Activated CD4-positive, alpha-beta memory T cell treated with anti-CD3 and anti-CD28 coated beads for 36 hours (primary cell): ENCODE measurements around the gene FAM83D. TPM values are rescaled to one million over a fixed set of nuclear protein-coding genes. Genes with fewer than 3 reads are reported as not detected.

Experiments
- CTCF ChIA-PET: fragments of 350-600 bp; sonication (Branson Sonifier 250); formaldehyde crosslinking; loops from one replicate; lab custom pipeline; 2021; ENCODE audit warnings: antibody characterized with exemption, inconsistent platforms; lab: Charles Lee
- POLR2A ChIA-PET: fragments of 350-600 bp; sonication (Branson Sonifier 250); formaldehyde crosslinking; loops from one replicate; lab custom pipeline; 2021; ENCODE audit warnings: antibody characterized with exemption; lab: Charles Lee
- DNase-seq: peaks from one replicate; pipeline ENCODE4 v3.0.0-alpha.2; 2020
- H3K27ac Mint-ChIP-seq: one replicate; pipeline ENCODE4 v1.8.0; 2021; ENCODE audit warnings: mixed read lengths
- H3K27me3 Mint-ChIP-seq: one replicate; pipeline ENCODE4 v1.8.0; 2021; ENCODE audit warnings: mixed read lengths
- H3K36me3 Mint-ChIP-seq: one replicate; pipeline ENCODE4 v1.8.0; 2021; ENCODE audit warnings: mixed read lengths
- H3K4me1 Mint-ChIP-seq: one replicate; pipeline ENCODE4 v1.8.0; 2021; ENCODE audit warnings: low read depth, mixed read lengths
- H3K4me3 Mint-ChIP-seq: one replicate; pipeline ENCODE4 v1.8.0; 2021; ENCODE audit warnings: mild to moderate bottlenecking, mixed read lengths
- H3K9me3 Mint-ChIP-seq: one replicate; pipeline ENCODE4 v1.8.0; 2021; ENCODE audit warnings: mixed read lengths
- intact Hi-C: fragments of 100-400 bp; cut with micrococcal nuclease; formaldehyde crosslinking; loops from one replicate; pipeline ENCODE4 v1.15.1; 2023
- total RNA-seq, 2 experiments: library from RNA; stranded (reverse); gene quantifications; one replicate each; pipeline ENCODE4 v1.2.3, GENCODE V29; 2021

FAM83D gene
- total RNA-seq, 2 experiments from 2014 or later, result 11.1 to 11.2 TPM

- CTCF ChIA-PET, result no interaction called here
- peaks cover 8% of the 10 kb centered on the region for H3K36me3 Mint-ChIP-seq
- POLR2A ChIA-PET, result no interaction called here
- no peak overlapping the region for H3K4me3 Mint-ChIP-seq
- H3K27ac Mint-ChIP-seq, result no peak overlapping the region
- intact Hi-C loops, result no loop called here
- no peaks in the 10 kb centered on the region for H3K4me1 Mint-ChIP-seq
- H3K27me3 Mint-ChIP-seq, result no peaks in the 10 kb centered on the region
- no peak for DNase-seq
- H3K9me3 Mint-ChIP-seq, result no peaks in the 10 kb centered on the region
Measured at GRCh38 chr20:38937978-38938473, 11.8 kb downstream of the FAM83D start.

- Mint-ChIP-seq H3K4me1 (no peaks in the 10 kb centered on the region), H3K36me3 (peaks cover 8% of the 10 kb centered on the region), H3K9me3 (no peaks in the 10 kb centered on the region), H3K27me3 (no peaks in the 10 kb centered on the region), H3K4me3 (no peak overlapping the region), H3K27ac (no peak overlapping the region)
- ChIA-PET CTCF (no interaction called here), POLR2A (no interaction called here)
- intact Hi-C loops, result no loop called here
- DNase-seq, result no peak
Measured at GRCh38 chr20:38939686-38940085, 13.5 kb downstream of the FAM83D start.

- no peaks in the 10 kb centered on the region for H3K27me3 Mint-ChIP-seq
- H3K9me3 Mint-ChIP-seq, result no peaks in the 10 kb centered on the region
- ChIA-PET POLR2A (no interaction called here), CTCF (no interaction called here)
- DNase-seq, result no peak
- H3K4me3 Mint-ChIP-seq, result no peak overlapping the region
- peaks cover 11% of the 10 kb centered on the region for H3K36me3 Mint-ChIP-seq
- no peak overlapping the region for H3K27ac Mint-ChIP-seq
- intact Hi-C loops, result no loop called here
- H3K4me1 Mint-ChIP-seq, result no peaks in the 10 kb centered on the region
Measured at GRCh38 chr20:38940644-38941043, 14.4 kb downstream of the FAM83D start.

GRCh38 chr20:38941726-38942389 is 15.6 kb downstream of the FAM83D start:
- H3K36me3 Mint-ChIP-seq, result peaks cover 11% of the 10 kb centered on the region
- no peaks in the 10 kb centered on the region for H3K4me1 Mint-ChIP-seq
- DNase-seq, result no peak
- ChIA-PET POLR2A (no interaction called here), CTCF (no interaction called here)
- no peaks in the 10 kb centered on the region for H3K9me3 Mint-ChIP-seq
- H3K27ac Mint-ChIP-seq, result no peak overlapping the region
- intact Hi-C loops, result no loop called here
- no peak overlapping the region for H3K4me3 Mint-ChIP-seq
- H3K27me3 Mint-ChIP-seq, result no peaks in the 10 kb centered on the region

- no peaks in the 10 kb centered on the region for H3K27me3 Mint-ChIP-seq
- CTCF ChIA-PET, result interaction anchor here (0.9 kb wide), 1 partner anchor 8 kb away, joined by 3 read pairs; no protein-coding TSS in a partner anchor
- POLR2A ChIA-PET, result no interaction called here
- peaks cover 20% of the 10 kb centered on the region for H3K36me3 Mint-ChIP-seq
- intact Hi-C loops, result no loop called here
- no peaks in the 10 kb centered on the region for H3K9me3 Mint-ChIP-seq
- H3K4me1 Mint-ChIP-seq, result no peaks in the 10 kb centered on the region
- no peak overlapping the region for H3K4me3 Mint-ChIP-seq
- no peak overlapping the region for H3K27ac Mint-ChIP-seq
- no peak for DNase-seq
Measured at GRCh38 chr20:38945012-38945411, 18.8 kb downstream of the FAM83D start.

GRCh38 chr20:38946836-38947235 is 20.6 kb downstream of the FAM83D start:
- CTCF ChIA-PET, result no interaction called here
- H3K9me3 Mint-ChIP-seq, result no peaks in the 10 kb centered on the region
- peaks cover 24% of the 10 kb centered on the region for H3K36me3 Mint-ChIP-seq
- POLR2A ChIA-PET, result no interaction called here
- DNase-seq, result no peak
- no peaks in the 10 kb centered on the region for H3K27me3 Mint-ChIP-seq
- intact Hi-C loops, result no loop called here
- no peak overlapping the region for H3K27ac Mint-ChIP-seq
- H3K4me1 Mint-ChIP-seq, result no peaks in the 10 kb centered on the region
- H3K4me3 Mint-ChIP-seq, result no peak overlapping the region

GRCh38 chr20:38947931-38948362 is 21.7 kb downstream of the FAM83D start:
- no peak for DNase-seq
- no peaks in the 10 kb centered on the region for H3K9me3 Mint-ChIP-seq
- H3K36me3 Mint-ChIP-seq, result peaks cover 23% of the 10 kb centered on the region
- H3K4me1 Mint-ChIP-seq, result no peaks in the 10 kb centered on the region
- no peak overlapping the region for H3K4me3 Mint-ChIP-seq
- ChIA-PET CTCF (no interaction called here), POLR2A (no interaction called here)
- no peaks in the 10 kb centered on the region for H3K27me3 Mint-ChIP-seq
- no peak overlapping the region for H3K27ac Mint-ChIP-seq
- intact Hi-C loops, result no loop called here

- Mint-ChIP-seq H3K27ac (no peak overlapping the region), H3K4me1 (no peaks in the 10 kb centered on the region), H3K4me3 (no peak overlapping the region), H3K27me3 (no peaks in the 10 kb centered on the region), H3K36me3 (peaks cover 20% of the 10 kb centered on the region), H3K9me3 (no peaks in the 10 kb centered on the region)
- CTCF ChIA-PET, result interaction anchor here (1.9 kb wide), 1 partner anchor 100 kb away, joined by 6 read pairs; no protein-coding TSS in a partner anchor
- DNase-seq, result no peak
- POLR2A ChIA-PET, result no interaction called here
- intact Hi-C loops, result no loop called here
Measured at GRCh38 chr20:38950254-38950653, 24.0 kb downstream of the FAM83D start.

- Mint-ChIP-seq H3K9me3 (no peaks in the 10 kb centered on the region), H3K27me3 (no peaks in the 10 kb centered on the region), H3K27ac (no peak overlapping the region), H3K4me3 (no peak overlapping the region), H3K36me3 (peaks cover 20% of the 10 kb centered on the region), H3K4me1 (no peaks in the 10 kb centered on the region)
- ChIA-PET CTCF (no interaction called here), POLR2A (no interaction called here)
- intact Hi-C loops, result no loop called here
- no peak for DNase-seq
Measured at GRCh38 chr20:38951611-38952010, 25.4 kb downstream of the FAM83D start.

GRCh38 chr20:38952153-38952552 is 25.9 kb downstream of the FAM83D start:
- H3K9me3 Mint-ChIP-seq, result no peaks in the 10 kb centered on the region
- POLR2A ChIA-PET, result no interaction called here

GRCh38 chr20:38953630-38954340 is 27.6 kb downstream of the FAM83D start:
- H3K27ac Mint-ChIP-seq, result no peak overlapping the region
- CTCF ChIA-PET, result no interaction called here
- H3K4me3 Mint-ChIP-seq, result no peak overlapping the region
- H3K4me1 Mint-ChIP-seq, result no peaks in the 10 kb centered on the region
- no peaks in the 10 kb centered on the region for H3K27me3 Mint-ChIP-seq
- peaks cover 11% of the 10 kb centered on the region for H3K36me3 Mint-ChIP-seq
- POLR2A ChIA-PET, result no interaction called here
- DNase-seq, result no peak
- intact Hi-C loops, result no loop called here
- H3K9me3 Mint-ChIP-seq, result no peaks in the 10 kb centered on the region

More at GRCh38 chr20:38952153-38952552, 25.9 kb downstream of the FAM83D start:
- Mint-ChIP-seq H3K4me3 (no peak overlapping the region), H3K36me3 (peaks cover 20% of the 10 kb centered on the region), H3K27ac (no peak overlapping the region), H3K27me3 (no peaks in the 10 kb centered on the region), H3K4me1 (no peaks in the 10 kb centered on the region)
- CTCF ChIA-PET, result no interaction called here
- DNase-seq, result no peak
- intact Hi-C loops, result no loop called here

- Mint-ChIP-seq H3K36me3 (peaks cover 2% of the 10 kb centered on the region), H3K9me3 (no peaks in the 10 kb centered on the region), H3K27ac (no peak overlapping the region), H3K27me3 (no peaks in the 10 kb centered on the region), H3K4me1 (peaks cover 8% of the 10 kb centered on the region), H3K4me3 (no peak overlapping the region)
- intact Hi-C loops, result no loop called here
- DNase-seq, result no peak
- POLR2A ChIA-PET, result no interaction called here
- CTCF ChIA-PET, result interaction anchor here (1.3 kb wide), 1 partner anchor 91 kb away, joined by 3 read pairs; no protein-coding TSS in a partner anchor
Measured at GRCh38 chr20:38957235-38957876, 31.1 kb downstream of the FAM83D start.
